PC-9 (cell line): ENCODE results near the gene C18orf63.

Source experiments
- EZH2 ChIP-seq: fragments of 200-600 bp; sonication (generic); IDR thresholded peaks from 2 replicates; pipeline ENCODE4 v1.8.0; 2017; ENCODE audit warnings: antibody characterized with exemption, low read depth
- TF ChIP-seq, protein P1 (sequence below): fragments of 200-600 bp; sonication (generic); conservative IDR thresholded peaks from 2 replicates; pipeline ENCODE4 v1.6.1; 2017; ENCODE audit warnings: mixed run types, antibody characterized with exemption, mild to moderate bottlenecking, moderate library complexity

DNA sequence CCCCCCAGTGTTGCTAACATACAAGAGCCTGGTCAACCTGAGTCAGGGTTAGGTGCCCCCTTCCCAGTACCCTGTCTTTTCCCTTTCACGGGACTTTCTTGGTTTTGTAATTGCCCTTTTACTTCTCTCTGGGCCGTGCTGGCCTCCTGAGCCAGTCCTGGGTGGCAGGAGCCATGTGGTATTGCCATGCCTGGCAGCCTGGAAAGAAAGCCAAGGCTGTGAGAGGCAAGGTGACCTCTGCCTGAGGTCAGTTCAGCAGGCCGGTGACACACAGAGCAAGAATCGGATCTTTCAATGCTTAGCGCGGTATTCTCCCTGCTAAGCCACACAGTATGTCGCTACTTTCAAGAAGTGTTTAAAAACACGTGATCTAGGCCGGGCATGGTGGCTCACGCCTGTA is 52.3 kb downstream of the C18orf63 start:
- no peak for TF ChIP-seq EZH2
- TF ChIP-seq, protein P1, sequence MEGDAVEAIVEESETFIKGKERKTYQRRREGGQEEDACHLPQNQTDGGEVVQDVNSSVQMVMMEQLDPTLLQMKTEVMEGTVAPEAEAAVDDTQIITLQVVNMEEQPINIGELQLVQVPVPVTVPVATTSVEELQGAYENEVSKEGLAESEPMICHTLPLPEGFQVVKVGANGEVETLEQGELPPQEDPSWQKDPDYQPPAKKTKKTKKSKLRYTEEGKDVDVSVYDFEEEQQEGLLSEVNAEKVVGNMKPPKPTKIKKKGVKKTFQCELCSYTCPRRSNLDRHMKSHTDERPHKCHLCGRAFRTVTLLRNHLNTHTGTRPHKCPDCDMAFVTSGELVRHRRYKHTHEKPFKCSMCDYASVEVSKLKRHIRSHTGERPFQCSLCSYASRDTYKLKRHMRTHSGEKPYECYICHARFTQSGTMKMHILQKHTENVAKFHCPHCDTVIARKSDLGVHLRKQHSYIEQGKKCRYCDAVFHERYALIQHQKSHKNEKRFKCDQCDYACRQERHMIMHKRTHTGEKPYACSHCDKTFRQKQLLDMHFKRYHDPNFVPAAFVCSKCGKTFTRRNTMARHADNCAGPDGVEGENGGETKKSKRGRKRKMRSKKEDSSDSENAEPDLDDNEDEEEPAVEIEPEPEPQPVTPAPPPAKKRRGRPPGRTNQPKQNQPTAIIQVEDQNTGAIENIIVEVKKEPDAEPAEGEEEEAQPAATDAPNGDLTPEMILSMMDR: no peak
